Pancreas (tissue), 10 donors: Measurements from ENCODE around the gene IL5RA. TPM values are rescaled to one million over a fixed set of nuclear protein-coding genes. Genes with fewer than 3 reads are reported as not detected.

ENCODE experiments used
- ATAC-seq, 4 donors: fragments of 200-7000 bp; cut with Tn5 transposase; one replicate each; pipeline versions ENCODE4 v1.8.0 to v1.9.1; 2020; ENCODE audit warnings: mild to moderate bottlenecking in 4 of 4, moderate library complexity in 4 of 4
- DNase-seq, 6 donors: peaks; one replicate each; pipeline ENCODE4 v3.0.0-alpha.2; 2020
- FAIRE-seq: peaks from 2 replicates; lab custom pipeline; 2012; peaks lifted over from hg19 to GRCh38; lab: Jason Lieb, UNC
- H3K27ac ChIP-seq, 4 donors: fragments of 200-600 bp; sonication (generic); 1 replicate in 3 of 4; 2 replicates in 1 of 4; pipeline versions ENCODE4 v1.5.0 to v1.8.0; 2020
- H3K27me3 ChIP-seq, 4 donors: fragments of 200-600 bp; one replicate each; pipeline ENCODE4 v1.8.0; 2021
- H3K36me3 ChIP-seq, 3 donors: fragments of 200-600 bp; sonication (generic) in 1 of 3; one replicate each; pipeline versions ENCODE4 v1.5.0 to v1.8.0; 2020 to 2021
- H3K4me1 ChIP-seq, 3 donors: fragments of 200-600 bp; one replicate each; pipeline ENCODE4 v1.8.0; 2021
- H3K4me3 ChIP-seq, 4 donors: fragments of 200-600 bp; sonication (generic) in 2 of 4; one replicate each; pipeline versions ENCODE4 v1.5.0 to v1.8.0; 2020 to 2021
- H3K9me3 ChIP-seq, 4 donors: fragments of 200-600 bp; one replicate each; pipeline ENCODE4 v1.8.0; 2021
- CTCF ChIP-seq, 4 donors: fragments of 200-600 bp; sonication (generic) in 3 of 4; IDR thresholded peaks; one replicate each; pipeline versions ENCODE4 v1.5.0 to v1.8.0; 2021; ENCODE audit warnings: antibody characterized with exemption in 4 of 4
- WGBS, 2 donors: extraction: QIAGEN DNeasy Blood & Tissue Kit; methylation state at CpG; one replicate each; pipeline ENCODE4 v1.1.7; 2013; 5-methylcytosine and 5-hydroxymethylcytosine counted together
- intact Hi-C, 3 donors: fragments of 100-400 bp; cut with DNase I; formaldehyde crosslinking; loops; one replicate each; pipeline versions ENCODE4 v1.11.1 to v1.14.2; 2022
- polyA plus RNA-seq, 2 donors: library from polyadenylated mRNA; stranded (reverse); fragments of 200-250 nt; gene quantifications; one replicate each; pipeline ENCODE4 v1.2.3, GENCODE V29; 2013
- total RNA-seq, 6 donors: library from RNA; stranded (reverse); fragmentation: NEBNext Ultra II Directional in 4 of 6; extraction: Animal tissue kit (Norgen Biotek cat#: 25700) in 4 of 6; gene quantifications; one replicate each; pipeline versions ENCODE4 v1.2.1 to v1.2.4, GENCODE V29; 2021 to 2023
- donor health status: healthy with polysubstance abuse.
- donor health status: DM: no; HTN: no; CAD: no; lungs with moderate emphysema.
- donor health status: DM: no; HTN: no; CAD: no.
- donor health status: control.
- donor health status: control.
- donor health status: Bipolar disorder and iron deficiency.
- donor health status: DM: yes; HTN: yes; CAD: no.
- donor health status: DM: no; HTN: no; CAD: no.
- donor health status: DM: no; HTN: no; CAD: no.
- donor health status: DM: yes; HTN: yes; CAD: no.

IL5RA gene
- total and polyA plus RNA-seq, 8 donors = 0.04 to 0.35 (median 0.14) TPM; not detected in 3

GRCh38 chr3:3109407-3110298 is 521 bp downstream of the IL5RA start:
- Histone ChIP-seq H3K36me3 (no peaks in the 10 kb centered on the region), H3K27ac (no peak overlapping the region), H3K4me3 (no peak overlapping the region), H3K4me1 (no peaks in the 10 kb centered on the region), H3K27me3 (no peaks in the 10 kb centered on the region), H3K9me3 (no peaks in the 10 kb centered on the region)
- no peak for DNase-seq
- no peak for TF ChIP-seq CTCF (IDR thresholded peaks at IDR 0.05)
- FAIRE-seq = no peak
- intact Hi-C loops = no loop called here
- 16 to 20% methylated on average over 11 of the region's 11 CpGs for WGBS, 2 donors
- ATAC-seq = peak in 2 of 4 donors; percentile 29 to 36

DNA sequence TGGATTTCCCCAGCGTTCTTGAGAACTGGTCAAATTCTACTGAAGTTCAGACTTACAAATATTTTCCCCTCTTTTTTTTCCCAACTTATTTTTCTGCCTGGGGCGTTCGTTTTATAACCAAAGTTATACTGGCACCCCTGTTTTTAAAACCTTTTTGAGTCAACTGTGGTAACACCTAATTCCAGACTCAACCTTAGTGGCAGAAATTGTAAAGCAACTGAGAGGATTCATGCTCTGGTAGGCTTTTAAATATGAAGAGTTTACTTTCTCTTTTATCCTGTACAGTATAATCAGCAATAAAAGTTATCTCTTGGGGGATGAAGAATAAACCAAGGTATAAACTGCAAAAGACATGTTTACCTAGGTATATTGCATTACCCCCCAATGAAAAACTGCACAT is 2.3 kb downstream of the IL5RA start:
- no peak for FAIRE-seq
- 54 to 70% methylated on average over 3 of the region's 3 CpGs for WGBS, 2 donors
- H3K27me3 ChIP-seq = no peaks in the 10 kb centered on the region

DNA sequence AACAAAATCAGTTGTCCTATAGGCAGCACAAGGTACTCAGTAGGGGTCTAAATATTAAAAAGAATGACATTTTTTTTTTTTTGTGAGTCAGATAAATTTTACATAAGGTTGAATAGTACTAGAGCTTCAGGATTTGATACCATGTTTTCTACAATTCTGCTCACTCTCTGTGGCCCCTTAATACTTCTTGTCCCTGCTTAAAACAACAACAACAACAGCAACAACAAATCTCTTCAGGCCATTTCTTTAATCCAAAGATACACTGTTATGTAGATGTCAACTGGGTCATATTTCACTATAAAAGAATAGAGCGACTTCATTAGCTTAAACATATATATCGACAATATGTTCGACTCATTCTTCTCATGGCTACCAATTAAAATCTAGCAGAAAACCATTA is 3.0 kb downstream of the IL5RA start:
- Histone ChIP-seq H3K27me3 (no peaks in the 10 kb centered on the region), H3K27ac (no peak overlapping the region), H3K4me1 (no peaks in the 10 kb centered on the region), H3K9me3 (no peaks in the 10 kb centered on the region), H3K36me3 (no peaks in the 10 kb centered on the region), H3K4me3 (no peak overlapping the region)
- WGBS, 2 donors = 95 to 98% methylated on average over 3 of the region's 3 CpGs
- DNase-seq (no peak), ATAC-seq (no peak), FAIRE-seq (no peak)
- intact Hi-C loops = no loop called here
- TF ChIP-seq CTCF (IDR thresholded peaks at IDR 0.05) = no peak

More for the DNA sequence above, 2.3 kb downstream of the IL5RA start:
- no peaks in the 10 kb centered on the region for H3K4me1 ChIP-seq
- H3K4me3 ChIP-seq = no peak overlapping the region
- TF ChIP-seq CTCF (IDR thresholded peaks at IDR 0.05) = no peak
- ATAC-seq (no peak), DNase-seq (no peak)
- intact Hi-C loops = no loop called here
- H3K36me3 ChIP-seq = no peaks in the 10 kb centered on the region
- no peak overlapping the region for H3K27ac ChIP-seq
- H3K9me3 ChIP-seq = no peaks in the 10 kb centered on the region

- no peak for TF ChIP-seq CTCF (IDR thresholded peaks at IDR 0.05)
- intact Hi-C loops = no loop called here
- 52 to 71% methylated on average over 4 of the region's 4 CpGs for WGBS, 2 donors
Observed at GRCh38 chr3:3105815-3106214, 4.4 kb downstream of the IL5RA start.

DNA sequence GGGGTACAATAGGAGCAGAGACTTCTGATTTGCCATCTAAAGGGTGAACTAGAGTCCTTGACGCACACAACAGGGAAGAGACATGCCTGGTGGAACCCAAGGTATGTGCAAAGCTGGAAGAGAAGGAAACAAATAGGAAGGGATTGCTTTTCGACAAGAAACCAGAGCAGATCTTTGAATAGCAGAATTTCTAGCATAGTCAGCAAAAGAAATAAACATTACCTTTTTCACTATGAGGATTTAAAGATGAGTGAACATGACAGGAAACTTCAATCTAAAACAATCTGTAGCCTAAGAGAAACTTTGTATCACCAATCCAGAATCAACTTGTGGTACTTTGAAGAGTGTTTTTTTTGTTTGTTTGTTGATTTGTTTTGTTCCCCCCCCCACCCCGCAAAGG is 4.9 kb downstream of the IL5RA start:
- H3K36me3 ChIP-seq = no peaks in the 10 kb centered on the region
- intact Hi-C loops = no loop called here
- 72 to 89% methylated on average over 3 of the region's 3 CpGs for WGBS, 2 donors
- no peak for TF ChIP-seq CTCF (IDR thresholded peaks at IDR 0.05)
- DNase-seq (no peak), FAIRE-seq (no peak), ATAC-seq (no peak)
- H3K4me1 ChIP-seq = no peaks in the 10 kb centered on the region
- H3K27me3 ChIP-seq = no peaks in the 10 kb centered on the region
- H3K9me3 ChIP-seq = no peaks in the 10 kb centered on the region
- H3K4me3 ChIP-seq = no peak overlapping the region
- no peak overlapping the region for H3K27ac ChIP-seq

More at GRCh38 chr3:3105815-3106214, 4.4 kb downstream of the IL5RA start:
- Histone ChIP-seq H3K9me3 (no peaks in the 10 kb centered on the region), H3K27me3 (no peaks in the 10 kb centered on the region), H3K36me3 (no peaks in the 10 kb centered on the region), H3K4me1 (no peaks in the 10 kb centered on the region), H3K4me3 (no peak overlapping the region), H3K27ac (no peak overlapping the region)
- ATAC-seq = no peak
- FAIRE-seq = no peak
- DNase-seq = no peak
